ENCODE measurements around the gene TTC9C. TPM values are rescaled to one million over a fixed set of nuclear protein-coding genes. Genes with fewer than 3 reads are reported as not detected.

The TTC9C gene
- total RNA-seq, 1 experiment from 2014 or later, result 66.8 TPM

GRCh38 chr11:62680825-62681240, 47.5 kb upstream of the TTC9C start:
- H3K4me3 ChIP-seq (ENCODE audit: low read depth, low read length, poor library complexity, severe bottlenecking), result no peak overlapping the region
- H3K36me3 ChIP-seq (ENCODE audit: insufficient read depth, low read length, poor library complexity, severe bottlenecking), result peaks cover 16% of the 10 kb centered on the region
- no peaks in the 10 kb centered on the region for H3K9me3 ChIP-seq (ENCODE audit: low read depth, low read length, poor library complexity, severe bottlenecking)
- TF ChIP-seq EZH2 (IDR thresholded peaks at IDR 0.05; ENCODE audit: borderline replicate concordance, low read depth, low read length, poor library complexity, severe bottlenecking) (no peak), CTCF (conservative IDR thresholded peaks at IDR 0.05; ENCODE audit: low read depth, low read length) (peak; percentile 66)
- POLR2A ChIA-PET (ENCODE audit: low non-redundant PET), result interaction anchor here (0.6 to 1.2 kb wide), 4 partner anchors 9 to 138 kb away, joined by 3 to 8 read pairs (median 4); partner anchors contain the start of genes C11orf98, CSKMT and UQCC3
- BruUV-seq (replicated peaks), result no TSS peak
- peaks cover 23% of the 10 kb centered on the region for H3K4me1 ChIP-seq (ENCODE audit: insufficient read depth, low read length, poor library complexity, severe bottlenecking)
- DNase-seq (ENCODE audit: low spot score), result peak; percentile 89
- CTCF ChIA-PET, result interaction anchor here (0.6 to 1.5 kb wide), 3 partner anchors 14 to 888 kb away, joined by 3 to 14 read pairs (median 11); partner anchors contain the start of gene FEN1
- H3K27me3 ChIP-seq (replicated peaks; ENCODE audit: insufficient read depth, low read depth, low read length, poor library complexity), result no peaks in the 10 kb centered on the region
- peak overlapping the region; percentile 48 for H3K27ac ChIP-seq (ENCODE audit: low read depth, low read length, poor library complexity, severe bottlenecking)
- intact Hi-C loops (cut with micrococcal nuclease; ENCODE audit: unreplicated experiment), result no loop called here

GRCh38 chr11:62682518-62682917, 45.8 kb upstream of the TTC9C start:
- BruUV-seq (replicated peaks), result no TSS peak
- Histone ChIP-seq H3K27me3 (replicated peaks; ENCODE audit: insufficient read depth, low read depth, low read length, poor library complexity) (no peaks in the 10 kb centered on the region), H3K36me3 (ENCODE audit: insufficient read depth, low read length, poor library complexity, severe bottlenecking) (peaks cover 2% of the 10 kb centered on the region), H3K4me1 (ENCODE audit: insufficient read depth, low read length, poor library complexity, severe bottlenecking) (peaks cover 15% of the 10 kb centered on the region), H3K4me3 (ENCODE audit: low read depth, low read length, poor library complexity, severe bottlenecking) (no peak overlapping the region), H3K27ac (ENCODE audit: low read depth, low read length, poor library complexity, severe bottlenecking) (no peak overlapping the region), H3K9me3 (ENCODE audit: low read depth, low read length, poor library complexity, severe bottlenecking) (no peaks in the 10 kb centered on the region)
- ChIA-PET CTCF (interaction anchor here (0.6 kb wide), 1 partner anchor 258 kb away, joined by 6 read pairs; no protein-coding TSS in a partner anchor), POLR2A (ENCODE audit: low non-redundant PET) (no interaction called here)
- DNase-seq (ENCODE audit: low spot score), result no peak
- TF ChIP-seq CTCF (conservative IDR thresholded peaks at IDR 0.05; ENCODE audit: low read depth, low read length), result no peak
- intact Hi-C loops (cut with micrococcal nuclease; ENCODE audit: unreplicated experiment), result no loop called here

GRCh38 chr11:62687508-62688396, 40.5 kb upstream of the TTC9C start:
- ChIA-PET POLR2A (ENCODE audit: low non-redundant PET) (no interaction called here), CTCF (interaction anchor here (0.6 kb wide), 1 partner anchor 8 kb away, joined by 9 read pairs; no protein-coding TSS in a partner anchor)
- no TSS peak for BruUV-seq (replicated peaks)
- intact Hi-C loops (cut with micrococcal nuclease; ENCODE audit: unreplicated experiment), result no loop called here
- Histone ChIP-seq H3K36me3 (ENCODE audit: insufficient read depth, low read length, poor library complexity, severe bottlenecking) (peaks cover 24% of the 10 kb centered on the region), H3K27ac (ENCODE audit: low read depth, low read length, poor library complexity, severe bottlenecking) (peak overlapping the region; percentile 42), H3K9me3 (ENCODE audit: low read depth, low read length, poor library complexity, severe bottlenecking) (no peaks in the 10 kb centered on the region), H3K4me1 (ENCODE audit: insufficient read depth, low read length, poor library complexity, severe bottlenecking) (peaks cover 12% of the 10 kb centered on the region), H3K27me3 (replicated peaks; ENCODE audit: insufficient read depth, low read depth, low read length, poor library complexity) (no peaks in the 10 kb centered on the region), H3K4me3 (ENCODE audit: low read depth, low read length, poor library complexity, severe bottlenecking) (no peak overlapping the region)
- no peak for DNase-seq (ENCODE audit: low spot score)
- TF ChIP-seq CTCF (conservative IDR thresholded peaks at IDR 0.05; ENCODE audit: low read depth, low read length) (no peak), EZH2 (IDR thresholded peaks at IDR 0.05; ENCODE audit: borderline replicate concordance, low read depth, low read length, poor library complexity, severe bottlenecking) (no peak)

Data from A673 (cell line).